GM19438 (cell line): Measurements from ENCODE around the gene NUP188.

ENCODE experiments used
- ATAC-seq: cut with Tn5 transposase; IDR thresholded peaks from one replicate; pipeline ENCODE4 v1.9.1; 2021; ENCODE audit warnings: low read depth; ENCODE audit not compliant: unreplicated experiment

Gene NUP188

DNA sequence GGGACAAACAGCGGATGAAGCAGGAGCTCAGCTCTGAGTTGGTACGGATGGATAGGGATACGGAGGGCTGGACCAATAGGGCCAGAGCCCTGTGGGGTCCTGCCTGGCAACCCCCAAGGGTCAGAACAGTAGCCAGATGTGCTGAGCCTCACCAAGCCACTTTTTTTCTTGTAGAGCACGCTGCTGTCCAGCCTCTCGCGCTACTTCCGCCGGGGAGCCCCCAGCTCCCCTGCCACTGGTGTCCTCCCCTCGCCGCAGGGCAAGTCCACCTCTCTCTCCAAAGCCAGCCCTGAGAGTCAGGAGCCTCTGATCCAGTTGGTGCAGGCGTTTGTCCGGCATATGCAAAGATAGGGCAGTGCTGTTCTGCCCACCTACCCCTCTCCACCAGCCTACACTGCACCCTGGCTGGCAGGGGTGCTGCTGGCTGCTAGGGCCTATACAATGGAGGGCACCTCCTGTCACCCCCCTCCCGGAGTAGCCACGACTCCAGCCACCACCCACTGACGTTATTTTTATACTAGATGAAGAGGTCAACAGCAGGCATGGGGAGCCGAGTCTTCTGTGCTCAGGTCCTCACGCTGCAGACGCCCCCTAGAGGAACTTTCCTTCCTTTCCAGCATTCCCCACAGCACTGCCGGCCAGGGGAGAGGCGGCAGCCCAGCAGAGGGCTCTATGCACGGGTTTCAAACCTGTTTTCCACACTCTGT is 59.0 kb downstream of the NUP188 start:
- ATAC-seq = no peak

- ATAC-seq = no peak
These were observed 59.7 kb downstream of the NUP188 start for GRCh38 chr9:129007035-129007765.

DNA sequence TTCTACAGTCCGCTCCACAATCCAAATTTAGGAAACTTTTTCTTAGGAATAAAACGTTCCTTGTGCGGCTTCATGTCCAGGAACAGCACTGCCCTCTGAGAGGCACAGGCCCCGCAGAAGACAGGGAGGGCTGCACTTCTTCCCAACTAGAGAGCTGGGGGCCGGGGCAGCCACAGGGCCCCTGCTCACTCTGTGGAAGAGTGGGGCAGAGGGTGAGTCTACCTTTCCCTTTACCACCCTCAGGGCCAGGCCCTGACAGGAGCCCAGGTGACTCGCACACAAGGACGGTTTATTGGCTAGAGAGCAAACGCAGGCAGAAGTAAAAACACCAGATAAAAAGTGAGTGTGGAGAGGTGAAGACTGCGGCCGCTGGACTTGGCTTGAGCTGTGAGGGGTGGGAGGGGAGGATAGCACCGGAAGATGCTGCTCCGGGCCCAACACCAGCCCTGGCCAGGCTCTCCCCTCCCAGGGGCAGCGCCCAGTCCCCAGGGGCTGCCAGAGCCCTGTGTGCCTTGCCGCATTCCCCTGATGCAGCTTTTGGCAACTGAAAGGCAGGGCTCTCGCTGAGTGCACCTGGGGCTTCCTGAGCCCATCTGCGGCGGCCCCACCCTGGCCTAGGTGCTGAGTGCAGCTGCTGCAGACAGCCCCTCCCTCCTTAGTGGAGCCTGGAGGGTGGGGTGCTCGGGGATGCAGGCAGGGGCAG is 60.4 kb downstream of the NUP188 start:
- ATAC-seq = no peak

DNA sequence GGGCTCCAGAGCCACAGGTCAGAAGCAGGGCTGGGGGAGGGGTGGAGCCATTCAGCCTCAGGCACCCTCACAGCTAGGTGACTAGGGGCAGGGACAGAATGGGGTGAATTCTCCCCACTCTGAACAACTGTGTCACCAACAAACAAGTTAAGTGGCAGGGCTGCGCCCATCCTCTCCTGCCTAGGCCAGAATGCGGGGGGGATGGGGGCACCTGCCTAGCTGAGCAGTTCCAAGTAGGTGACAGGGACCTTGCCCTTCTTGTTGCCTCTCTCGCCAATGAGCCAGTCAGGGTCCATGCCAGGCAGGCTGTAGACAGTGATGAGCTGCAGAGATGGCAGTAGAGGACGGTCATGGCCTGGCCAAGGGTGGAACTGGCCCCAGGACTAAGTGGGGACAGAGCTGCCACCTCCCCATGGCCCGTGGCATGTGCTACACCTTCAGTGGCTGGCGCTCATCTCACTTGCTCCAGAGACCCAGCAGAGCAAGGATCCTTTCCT is 61.0 kb downstream of the NUP188 start:
- no peak for ATAC-seq

DNA sequence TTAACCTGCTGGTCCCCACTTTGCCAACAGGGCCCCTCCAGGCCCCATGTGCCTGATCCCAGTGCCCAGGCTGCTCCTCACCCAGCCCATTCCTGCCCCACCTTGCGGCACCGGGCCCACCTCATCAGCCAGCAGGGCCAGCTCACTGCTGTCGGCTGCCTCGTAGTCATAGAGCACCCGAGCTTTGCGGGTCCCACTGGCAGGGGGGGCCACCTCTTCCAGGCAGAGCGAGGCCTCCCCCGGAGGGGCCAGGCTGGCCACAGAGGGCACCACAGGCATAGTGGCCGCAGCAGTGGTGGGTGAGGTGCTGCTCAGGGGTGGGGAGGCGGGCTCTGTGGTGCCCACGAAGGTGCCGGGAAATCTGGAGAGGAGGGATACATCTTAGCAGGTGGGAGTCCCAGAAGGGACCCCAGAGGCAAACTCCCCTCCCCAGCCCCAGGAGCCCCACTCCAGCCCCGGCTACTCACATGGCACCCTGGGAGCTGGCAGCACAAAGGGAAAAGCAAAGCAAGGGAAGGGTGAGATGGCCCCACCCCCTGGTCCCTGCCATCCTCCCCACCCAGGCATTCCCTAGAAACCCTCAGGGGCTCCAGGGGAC is 61.6 kb downstream of the NUP188 start:
- ATAC-seq = no peak

GRCh38 chr9:129009584-129010141 is 62.2 kb downstream of the NUP188 start:
- no peak for ATAC-seq

DNA sequence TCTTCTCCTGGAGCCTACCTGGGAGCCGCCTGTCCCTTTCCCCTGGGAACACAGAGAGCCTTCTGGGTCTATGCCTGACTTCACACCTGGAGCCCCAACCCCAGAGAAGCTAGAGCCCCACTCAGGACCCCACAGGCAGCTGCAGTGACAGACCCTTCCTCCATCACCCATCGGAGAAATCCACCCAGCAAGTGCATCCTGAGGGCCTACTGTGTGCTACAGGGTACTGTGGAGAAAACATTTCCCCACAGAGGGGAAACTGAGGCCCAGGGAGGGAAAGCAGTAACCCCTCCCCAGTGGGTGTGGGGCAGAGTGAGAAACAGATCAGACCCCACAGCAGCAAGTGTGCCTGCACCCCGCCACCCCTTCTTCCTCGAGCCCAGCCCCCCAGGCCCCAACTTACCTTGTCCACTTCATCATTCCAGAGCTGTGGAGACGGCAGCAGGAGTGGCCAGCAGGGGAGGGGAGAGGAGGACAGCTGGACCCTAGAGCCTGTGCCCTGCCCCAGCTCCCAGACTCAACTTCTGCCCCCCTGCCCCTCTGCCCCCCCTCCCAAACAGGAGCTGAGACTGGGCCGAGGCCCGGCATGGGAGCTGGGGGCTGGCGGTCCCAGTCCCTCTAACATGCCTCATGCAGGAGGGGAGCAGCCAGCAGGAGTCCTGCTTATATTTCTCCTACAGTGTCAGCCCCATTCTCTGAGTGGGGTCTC is 62.9 kb downstream of the NUP188 start:
- no peak for ATAC-seq

GRCh38 chr9:129011170-129011569 is 63.7 kb downstream of the NUP188 start:
- ATAC-seq = no peak

DNA sequence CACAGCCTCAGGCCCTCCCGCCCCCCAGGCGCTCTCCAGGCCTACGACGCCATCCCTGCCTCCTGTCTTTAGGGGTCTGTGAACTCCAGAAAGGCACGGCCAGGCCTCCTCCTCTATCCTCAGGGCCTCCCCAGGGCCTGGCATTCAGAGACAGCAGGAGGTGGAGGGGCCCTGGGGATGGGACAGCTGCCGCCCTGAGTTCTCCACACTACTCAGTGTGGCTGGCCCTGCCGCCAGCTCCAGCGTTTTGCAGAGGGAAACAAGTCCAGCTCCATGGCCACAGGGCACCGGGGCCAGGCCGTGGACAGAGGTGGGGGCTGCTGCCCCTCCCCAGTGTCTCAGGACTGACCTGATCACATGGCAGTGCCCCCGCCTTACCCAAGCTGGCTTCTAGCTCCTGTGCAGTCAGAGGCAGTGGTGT is 64.3 kb downstream of the NUP188 start:
- no peak for ATAC-seq

- no peak for ATAC-seq
These were observed 64.8 kb downstream of the NUP188 start for GRCh38 chr9:129012343-129012742.

DNA sequence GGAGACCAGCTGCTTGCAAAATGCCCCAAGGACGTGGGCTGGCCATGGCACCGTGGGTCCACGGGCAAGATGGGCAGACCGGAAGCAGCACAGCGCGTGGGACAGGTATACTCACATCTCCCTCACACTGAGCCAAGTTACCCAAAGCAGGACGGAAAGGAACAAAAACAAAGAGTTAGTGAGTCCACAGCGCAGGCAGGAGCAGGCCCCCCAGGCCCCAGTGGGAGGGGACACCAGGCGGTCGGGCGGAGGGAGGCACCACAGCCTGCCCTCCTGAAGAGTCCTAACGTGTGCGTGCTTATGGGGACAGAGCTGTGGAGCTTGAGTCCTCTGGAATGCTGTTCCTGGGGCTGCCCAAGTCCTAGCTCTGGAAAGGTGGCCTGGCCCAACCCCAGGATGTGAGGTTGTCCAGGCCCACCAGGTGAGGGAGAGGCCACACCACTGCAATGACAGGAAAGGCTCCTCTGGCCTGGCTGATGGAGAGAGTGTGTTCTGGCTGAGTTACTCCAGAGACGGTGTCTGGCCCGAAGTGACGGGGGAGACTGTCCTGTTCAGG is 65.5 kb downstream of the NUP188 start:
- ATAC-seq = no peak

DNA sequence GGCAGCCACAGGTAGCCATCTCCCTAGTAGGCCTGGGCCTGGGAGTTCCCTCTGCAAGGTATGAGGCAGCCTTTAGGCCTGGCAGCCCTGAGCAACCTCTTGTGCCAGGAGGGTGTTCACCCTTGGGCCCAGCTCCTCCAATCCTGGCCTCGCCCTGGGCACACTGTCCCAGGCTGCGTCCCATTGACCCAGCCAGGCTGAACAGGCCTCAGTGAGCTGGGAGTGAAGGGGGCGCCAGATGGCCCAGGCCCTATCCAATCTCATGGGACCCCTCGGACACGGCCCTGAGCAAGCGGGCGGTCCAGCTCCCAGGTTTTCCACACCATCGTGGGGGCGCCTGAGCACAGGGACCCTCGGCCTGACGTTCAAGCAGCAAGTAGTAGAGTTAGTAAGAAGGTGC is 66.2 kb downstream of the NUP188 start:
- no peak for ATAC-seq

DNA sequence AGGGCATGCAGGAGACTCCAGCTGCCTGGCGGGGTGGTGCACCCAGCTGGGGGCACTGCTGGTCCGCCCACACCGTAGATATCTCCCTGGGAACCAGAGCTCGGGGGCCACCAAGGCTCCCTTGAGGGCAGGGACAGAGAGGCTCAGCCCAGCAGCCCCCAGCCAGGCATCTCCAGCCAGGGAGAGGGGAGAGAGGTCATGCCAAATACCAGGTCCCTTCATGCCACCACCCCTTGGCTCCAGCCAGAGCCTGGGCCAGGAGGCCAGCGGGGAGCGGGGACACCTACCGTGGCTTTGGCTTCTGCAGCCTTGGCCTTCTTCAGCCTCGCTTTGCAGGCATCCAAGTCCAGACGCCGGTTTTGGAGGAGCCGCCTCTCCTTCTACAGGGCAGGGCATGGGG is 66.6 kb downstream of the NUP188 start:
- no peak for ATAC-seq

GRCh38 chr9:129014608-129015007 is 67.1 kb downstream of the NUP188 start:
- no peak for ATAC-seq

DNA sequence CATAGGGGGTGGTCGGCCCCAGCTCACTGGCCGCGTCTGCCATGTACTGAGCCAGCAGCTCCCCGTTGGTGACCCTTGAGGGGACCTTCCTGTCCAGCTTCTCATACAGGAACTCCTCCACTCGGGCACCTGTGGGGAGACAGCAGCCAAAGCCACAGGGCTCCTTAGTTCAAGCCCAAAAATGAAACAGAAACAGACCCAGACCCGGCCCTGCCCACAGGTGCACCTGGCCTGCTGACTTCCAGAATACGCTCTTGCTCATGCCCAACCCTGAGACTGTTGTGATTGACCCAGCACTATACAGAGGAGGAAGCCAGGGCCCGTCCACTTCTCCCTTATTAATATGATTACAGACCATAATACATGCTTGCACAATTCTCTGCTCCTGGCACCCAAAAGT is 73.6 kb downstream of the NUP188 start:
- no peak for ATAC-seq

GRCh38 chr9:129022037-129022436 is 74.5 kb downstream of the NUP188 start:
- ATAC-seq = no peak

- ATAC-seq = no peak
These were observed 75.8 kb downstream of the NUP188 start for GRCh38 chr9:129023036-129023907.

GRCh38 chr9:129023908-129024233 is 76.4 kb downstream of the NUP188 start:
- no peak for ATAC-seq
